ENCODE measurements around the gene DGKI.

The DGKI gene

GRCh38 chr7:137474540-137475026 is 372.2 kb downstream of the DGKI start:
- TF ChIP-seq, protein P1, sequence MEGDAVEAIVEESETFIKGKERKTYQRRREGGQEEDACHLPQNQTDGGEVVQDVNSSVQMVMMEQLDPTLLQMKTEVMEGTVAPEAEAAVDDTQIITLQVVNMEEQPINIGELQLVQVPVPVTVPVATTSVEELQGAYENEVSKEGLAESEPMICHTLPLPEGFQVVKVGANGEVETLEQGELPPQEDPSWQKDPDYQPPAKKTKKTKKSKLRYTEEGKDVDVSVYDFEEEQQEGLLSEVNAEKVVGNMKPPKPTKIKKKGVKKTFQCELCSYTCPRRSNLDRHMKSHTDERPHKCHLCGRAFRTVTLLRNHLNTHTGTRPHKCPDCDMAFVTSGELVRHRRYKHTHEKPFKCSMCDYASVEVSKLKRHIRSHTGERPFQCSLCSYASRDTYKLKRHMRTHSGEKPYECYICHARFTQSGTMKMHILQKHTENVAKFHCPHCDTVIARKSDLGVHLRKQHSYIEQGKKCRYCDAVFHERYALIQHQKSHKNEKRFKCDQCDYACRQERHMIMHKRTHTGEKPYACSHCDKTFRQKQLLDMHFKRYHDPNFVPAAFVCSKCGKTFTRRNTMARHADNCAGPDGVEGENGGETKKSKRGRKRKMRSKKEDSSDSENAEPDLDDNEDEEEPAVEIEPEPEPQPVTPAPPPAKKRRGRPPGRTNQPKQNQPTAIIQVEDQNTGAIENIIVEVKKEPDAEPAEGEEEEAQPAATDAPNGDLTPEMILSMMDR (conservative IDR thresholded peaks at IDR 0.05; ENCODE audit: control insufficient read depth, insufficient read depth, low read depth, low read length) = no peak

DNA sequence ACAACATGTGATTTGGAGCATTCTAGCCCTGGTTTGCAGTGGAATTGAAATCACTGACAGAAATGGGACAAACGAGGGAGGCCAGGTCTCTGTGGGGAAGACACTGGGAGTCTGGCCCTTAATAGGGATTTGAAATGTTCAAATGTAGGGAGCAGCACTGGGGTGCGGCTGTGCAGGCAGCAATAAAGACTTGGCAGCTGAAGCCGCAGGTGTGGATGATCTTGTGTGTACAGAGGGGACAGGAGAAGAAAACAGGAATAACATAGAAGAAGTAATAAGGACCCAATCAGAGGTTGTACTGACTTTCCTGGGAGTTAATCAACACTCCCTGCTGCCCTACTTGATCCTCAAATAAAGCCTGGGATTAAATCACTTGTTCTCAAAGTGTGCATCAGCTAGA is 375.6 kb downstream of the DGKI start:
- no peak for DNase-seq (ENCODE audit: low read depth)
- no peak overlapping the region for H3K4me3 ChIP-seq (ENCODE audit: control insufficient read depth, low read depth, low read length)
- TF ChIP-seq, protein P1 (conservative IDR thresholded peaks at IDR 0.05; ENCODE audit: control insufficient read depth, insufficient read depth, low read depth, low read length) = no peak

More at GRCh38 chr7:137474540-137475026, 372.2 kb downstream of the DGKI start:
- no peak for DNase-seq (ENCODE audit: low read depth)
- H3K4me3 ChIP-seq (ENCODE audit: control insufficient read depth, low read depth, low read length) = no peak overlapping the region

DNA sequence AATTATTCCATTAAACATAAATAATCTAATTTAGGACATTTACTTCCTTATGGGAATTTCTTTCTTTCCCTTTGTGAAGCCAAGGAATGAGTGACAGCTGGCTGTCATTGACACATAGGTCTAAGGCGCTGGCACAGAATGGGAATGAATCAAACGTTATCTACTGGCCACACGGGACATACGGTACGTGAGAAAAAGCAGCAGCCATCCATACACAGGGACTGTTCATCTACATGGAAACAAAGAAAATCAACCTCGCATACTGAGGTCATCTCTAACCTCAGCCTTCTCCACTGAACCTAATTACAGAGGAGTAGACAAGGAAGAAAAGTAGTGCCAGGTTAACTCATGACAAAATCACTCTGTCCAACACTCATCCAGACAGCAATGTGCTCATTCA is 376.9 kb downstream of the DGKI start:
- TF ChIP-seq, protein P1 (conservative IDR thresholded peaks at IDR 0.05; ENCODE audit: control insufficient read depth, insufficient read depth, low read depth, low read length) = no peak
- no peak for DNase-seq (ENCODE audit: low read depth)
- no peak overlapping the region for H3K4me3 ChIP-seq (ENCODE audit: control insufficient read depth, low read depth, low read length)

GRCh38 chr7:137469191-137469811 is 377.5 kb downstream of the DGKI start:
- no peak overlapping the region for H3K4me3 ChIP-seq (ENCODE audit: control insufficient read depth, low read depth, low read length)
- no peak for DNase-seq (ENCODE audit: low read depth)
- TF ChIP-seq, protein P1 (conservative IDR thresholded peaks at IDR 0.05; ENCODE audit: control insufficient read depth, insufficient read depth, low read depth, low read length) = no peak

DNA sequence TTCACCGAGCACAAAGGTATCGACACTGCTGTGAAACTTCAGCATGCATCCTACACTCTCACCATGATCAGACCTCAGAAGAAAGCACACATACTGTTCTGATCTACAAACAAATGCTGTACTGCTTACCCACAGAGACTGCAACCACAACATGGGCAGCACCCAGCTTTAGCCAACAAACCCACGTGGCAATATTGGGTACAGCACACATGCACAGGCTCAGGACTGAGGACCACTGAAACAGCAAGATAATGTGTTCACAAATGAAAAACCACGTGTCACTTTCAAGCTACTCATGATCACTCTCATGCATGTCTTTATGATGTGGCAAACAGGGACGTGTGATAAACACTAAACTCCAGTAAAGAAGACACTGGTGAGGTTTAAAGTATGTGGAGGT is 383.9 kb downstream of the DGKI start:
- no peak overlapping the region for H3K4me3 ChIP-seq (ENCODE audit: control insufficient read depth, low read depth, low read length)
- DNase-seq (ENCODE audit: low read depth) = no peak
- TF ChIP-seq, protein P1 (conservative IDR thresholded peaks at IDR 0.05; ENCODE audit: control insufficient read depth, insufficient read depth, low read depth, low read length) = no peak

- TF ChIP-seq, protein P1 (conservative IDR thresholded peaks at IDR 0.05; ENCODE audit: control insufficient read depth, insufficient read depth, low read depth, low read length) = no peak
- no peak overlapping the region for H3K4me3 ChIP-seq (ENCODE audit: control insufficient read depth, low read depth, low read length)
- peak; percentile 69 for DNase-seq (ENCODE audit: low read depth)
Measured at GRCh38 chr7:137462074-137462715, 384.6 kb downstream of the DGKI start.
